Measurements from ENCODE around the gene PRAMEF33. TPM values are rescaled to one million over a fixed set of nuclear protein-coding genes. Genes with fewer than 3 reads are reported as not detected.
"Not testable (repeated sequence)": the region's sequence is repeated elsewhere in the genome, so short reads cannot be mapped to it uniquely, and the experiment has no call there.

Gene PRAMEF33
- total RNA-seq, 1 experiment from 2014 or later, result not detected

GRCh38 chr1:13353476-13353875, 50.1 kb downstream of the PRAMEF33 start:
- H3K9me3 ChIP-seq (ENCODE audit: insufficient read depth, low read depth); H3K9me2 ChIP-seq (ENCODE audit: insufficient read depth); H4K20me1 ChIP-seq (ENCODE audit: insufficient read depth); H3K27me3 ChIP-seq (ENCODE audit: insufficient read depth, low read depth); H3K27ac ChIP-seq; DNase-seq; H3K4me3 ChIP-seq; H3K36me3 ChIP-seq (ENCODE audit: low read depth); CTCF ChIA-PET; H3K79me2 ChIP-seq (ENCODE audit: low read depth); H3F3A ChIP-seq (ENCODE audit: insufficient read depth, low read depth); intact Hi-C loops (cut with micrococcal nuclease; ENCODE audit: unreplicated experiment); H2AFZ ChIP-seq; H3K4me1 ChIP-seq (replicated peaks; ENCODE audit: insufficient read depth); BruUV-seq (replicated peaks); POLR2A ChIA-PET (ENCODE audit: unreplicated experiment); H3K4me2 ChIP-seq: not testable (repeated sequence)

- BruUV-seq (replicated peaks); H3K4me2 ChIP-seq; POLR2A ChIA-PET (ENCODE audit: unreplicated experiment); H3K4me3 ChIP-seq; H3K79me2 ChIP-seq (ENCODE audit: low read depth); H3K9me2 ChIP-seq (ENCODE audit: insufficient read depth); H3K36me3 ChIP-seq (ENCODE audit: low read depth); CTCF ChIA-PET; H4K20me1 ChIP-seq (ENCODE audit: insufficient read depth); H2AFZ ChIP-seq; H3K27ac ChIP-seq; H3K9me3 ChIP-seq (ENCODE audit: insufficient read depth, low read depth); H3K27me3 ChIP-seq (ENCODE audit: insufficient read depth, low read depth); intact Hi-C loops (cut with micrococcal nuclease; ENCODE audit: unreplicated experiment); H3F3A ChIP-seq (ENCODE audit: insufficient read depth, low read depth); H3K4me1 ChIP-seq (replicated peaks; ENCODE audit: insufficient read depth); DNase-seq: not testable (repeated sequence)
- TF ChIP-seq CTCF (conservative IDR thresholded peaks at IDR 0.05), result peak; percentile 43
These were observed 51.1 kb downstream of the PRAMEF33 start for GRCh38 chr1:13354475-13354874.

- H3K27me3 ChIP-seq (ENCODE audit: insufficient read depth, low read depth); H4K20me1 ChIP-seq (ENCODE audit: insufficient read depth); H3K9me2 ChIP-seq (ENCODE audit: insufficient read depth); H3F3A ChIP-seq (ENCODE audit: insufficient read depth, low read depth); POLR2A ChIA-PET (ENCODE audit: unreplicated experiment); H3K79me2 ChIP-seq (ENCODE audit: low read depth); H2AFZ ChIP-seq; H3K9me3 ChIP-seq (ENCODE audit: insufficient read depth, low read depth); intact Hi-C loops (cut with micrococcal nuclease; ENCODE audit: unreplicated experiment); CTCF ChIA-PET; BruUV-seq (replicated peaks); H3K4me1 ChIP-seq (replicated peaks; ENCODE audit: insufficient read depth); H3K4me2 ChIP-seq; H3K27ac ChIP-seq; H3K36me3 ChIP-seq (ENCODE audit: low read depth); H3K4me3 ChIP-seq: not testable (repeated sequence)
- peak in 1 of 2 experiments; percentile 26 for DNase-seq
- peak; percentile 68 for TF ChIP-seq CTCF (conservative IDR thresholded peaks at IDR 0.05)
These were observed 53.4 kb downstream of the PRAMEF33 start for GRCh38 chr1:13356774-13357173.

Other genes with a start within 250 kb of the PRAMEF33 start
- not detected in 2 replicates for gene PRAMEF27, start 247.0 kb upstream of the PRAMEF33 start, total RNA-seq (2021)
- gene HNRNPCL3, start 242.8 kb upstream of the PRAMEF33 start, total RNA-seq (2021), result not detected in 2 replicates
- not detected in 2 replicates for gene PRAMEF25, start 232.8 kb upstream of the PRAMEF33 start, total RNA-seq (2021)
- gene HNRNPCL2, start 186.7 kb upstream of the PRAMEF33 start, total RNA-seq (2021), result not detected in 2 replicates
- gene PRAMEF26, start 147.5 kb upstream of the PRAMEF33 start, total RNA-seq (2021), result not detected in 2 replicates
- gene HNRNPCL4, start 137.9 kb upstream of the PRAMEF33 start, total RNA-seq (2021), result not detected in 2 replicates
- not detected in 2 replicates for gene PRAMEF9, start 131.7 kb upstream of the PRAMEF33 start, total RNA-seq (2021)
- not detected in 2 replicates for gene PRAMEF13, start 102.1 kb upstream of the PRAMEF33 start, total RNA-seq (2021)
- not detected in 2 replicates for gene PRAMEF18, start 77.4 kb upstream of the PRAMEF33 start, total RNA-seq (2021)
- not detected in 2 replicates for gene PRAMEF5, start 49.3 kb upstream of the PRAMEF33 start, total RNA-seq (2021)
- gene PRAMEF8, start 18.4 kb upstream of the PRAMEF33 start, total RNA-seq (2021), result not detected in 2 replicates
- gene PRAMEF15, start 12.0 kb downstream of the PRAMEF33 start, total RNA-seq (2021), result not detected in 2 replicates
- not detected in 2 replicates for gene PRAMEF14, start 43.6 kb downstream of the PRAMEF33 start, total RNA-seq (2021)
- gene PRAMEF19, start 68.4 kb downstream of the PRAMEF33 start, total RNA-seq (2021), result not detected in 2 replicates
- not detected in 2 replicates for gene PRAMEF17, start 86.1 kb downstream of the PRAMEF33 start, total RNA-seq (2021)
- gene PRAMEF20, start 106.9 kb downstream of the PRAMEF33 start, total RNA-seq (2021), result not detected in 2 replicates
- gene LRRC38, start 210.5 kb downstream of the PRAMEF33 start, total RNA-seq (2021), result not detected in 2 replicates